OCI-LY7 (cell line): ENCODE results near the gene RAB17. TPM values are rescaled to one million over a fixed set of nuclear protein-coding genes. Genes with fewer than 3 reads are reported as not detected.

Experiments
- BruUV-seq: library from RNA; stranded (reverse); fragments of 400-500 nt; replicated peaks from 2 replicates; lab custom pipeline; 2021; lab: Mats Ljungman, UMichigan
- CTCF ChIA-PET: fragments of 300-600 bp; sonication (Branson Sonifier 250); formaldehyde crosslinking; loops from one replicate; lab custom pipeline; 2022; ENCODE audit warnings: antibody characterized with exemption; ENCODE audit not compliant: unreplicated experiment; lab: Charles Lee
- POLR2A ChIA-PET: fragments of 300-600 bp; sonication (Branson Sonifier 250); formaldehyde crosslinking; loops from one replicate; lab custom pipeline; 2022; ENCODE audit warnings: antibody characterized with exemption; lab: Charles Lee
- DNase-seq: peaks from one replicate; pipeline ENCODE4 v3.0.0-alpha.2; 2015; ENCODE audit warnings: low spot score
- H2AFZ ChIP-seq: fragments of 200-600 bp; sonication (generic), shearing (Covaris generic); 2 replicates; pipeline ENCODE4 v1.6.1; 2014; ENCODE audit warnings: mild to moderate bottlenecking, antibody characterized with exemption, low read length, moderate library complexity
- H3K27ac ChIP-seq: fragments of 200-600 bp; sonication (generic); 2 replicates; pipeline ENCODE4 v1.5.1; 2014; ENCODE audit warnings: mixed run types, low read depth, mild to moderate bottlenecking, moderate library complexity, low read length, inconsistent platforms; ENCODE audit not compliant: poor library complexity, severe bottlenecking
- H3K36me3 ChIP-seq: fragments of 200-600 bp; sonication (generic); 2 replicates; pipeline ENCODE4 v1.6.1; 2014; ENCODE audit warnings: mild to moderate bottlenecking, antibody characterized with exemption, low read length, moderate library complexity, mixed read lengths; ENCODE audit not compliant: insufficient read depth
- H3K4me1 ChIP-seq: fragments of 200-600 bp; sonication (generic); 2 replicates; pipeline ENCODE4 v1.5.1; 2014; ENCODE audit warnings: mild to moderate bottlenecking, low read length; ENCODE audit not compliant: insufficient read depth, poor library complexity, severe bottlenecking
- H3K4me2 ChIP-seq: fragments of 200-600 bp; sonication (generic); 2 replicates; pipeline ENCODE4 v1.6.1; 2014; ENCODE audit warnings: mild to moderate bottlenecking, low read length
- H3K4me3 ChIP-seq: fragments of 200-600 bp; sonication (generic); 2 replicates; pipeline ENCODE4 v1.5.1; 2014; ENCODE audit warnings: mild to moderate bottlenecking, low read depth, low read length; ENCODE audit not compliant: poor library complexity, severe bottlenecking
- H3K79me2 ChIP-seq: fragments of 200-600 bp; sonication (generic); 2 replicates; pipeline ENCODE4 v1.6.1; 2016; ENCODE audit warnings: low read depth, mild to moderate bottlenecking, low read length, moderate library complexity, mixed read lengths; ENCODE audit not compliant: insufficient read depth
- H3K9me2 ChIP-seq: fragments of 200-600 bp; sonication (generic); 2 replicates; pipeline ENCODE4 v1.6.1; 2016; ENCODE audit warnings: mild to moderate bottlenecking, low read length, mixed read lengths; ENCODE audit not compliant: insufficient read depth
- H3K9me3 ChIP-seq: fragments of 200-600 bp; sonication (generic); 2 replicates; pipeline ENCODE4 v1.6.1; 2014; ENCODE audit warnings: mild to moderate bottlenecking, mixed run types, low read length, mixed read lengths
- H4K20me1 ChIP-seq: fragments of 200-600 bp; sonication (generic); 2 replicates; pipeline ENCODE4 v1.6.1; 2014; ENCODE audit warnings: mild to moderate bottlenecking, antibody characterized with exemption, low read length, moderate library complexity, mixed read lengths; ENCODE audit not compliant: insufficient read depth
- CTCF ChIP-seq: fragments of 200-600 bp; sonication (generic); conservative IDR thresholded peaks from 2 replicates; pipeline ENCODE4 v1.5.1; 2014; ENCODE audit warnings: mild to moderate bottlenecking, antibody characterized with exemption, low read length, moderate library complexity, mixed read lengths
- EZH2phosphoT487 ChIP-seq: fragments of 200-600 bp; sonication (generic); IDR thresholded peaks from 2 replicates; pipeline ENCODE4 v1.6.1; 2018; ENCODE audit warnings: low read depth, borderline replicate concordance, mild to moderate bottlenecking, mixed run types, antibody characterized with exemption, low read length, moderate library complexity, mixed read lengths
- intact Hi-C: fragments of 100-400 bp; cut with micrococcal nuclease; formaldehyde crosslinking; loops from one replicate; pipeline ENCODE4 v1.10.0; 2022; ENCODE audit not compliant: unreplicated experiment
- total RNA-seq, 2 experiments: library from RNA; depleted of rRNA in 1 of 2; stranded (reverse); fragments of >200 nt in 1 of 2; shearing (Covaris generic) in 1 of 2; gene quantifications; 2 replicates each; pipeline ENCODE4 v1.2.3, GENCODE V29; 2014 to 2022

RAB17 gene
- total RNA-seq, 2 experiments from 2014 or later = not detected

DNA sequence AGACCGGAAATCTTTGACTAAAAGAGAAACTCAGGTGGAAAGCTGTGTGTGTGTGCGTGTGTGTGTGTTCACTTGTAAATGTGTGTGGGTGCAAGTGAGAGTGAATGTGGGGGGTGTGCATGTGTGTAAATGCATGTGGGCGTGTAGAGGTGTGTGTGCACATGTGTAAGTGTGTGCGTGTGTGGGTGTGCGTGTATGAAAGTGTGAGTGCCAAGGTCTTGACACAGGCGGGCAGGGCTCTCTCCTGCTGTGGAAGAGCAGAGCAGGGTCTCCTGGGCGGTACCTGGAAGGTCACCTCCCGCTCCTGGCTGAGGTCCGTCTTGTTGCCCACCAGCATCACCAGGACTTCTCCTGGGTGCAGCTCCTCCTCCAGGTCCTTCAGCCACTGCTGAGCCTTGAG, 13.6 kb downstream of the RAB17 start:
- Histone ChIP-seq H3K36me3 (no peaks in the 10 kb centered on the region), H3K4me1 (no peaks in the 10 kb centered on the region), H3K4me2 (no peak overlapping the region), H3K79me2 (no peaks in the 10 kb centered on the region), H3K9me2 (no peaks in the 10 kb centered on the region), H4K20me1 (no peaks in the 10 kb centered on the region), H3K27ac (no peak overlapping the region), H3K9me3 (no peaks in the 10 kb centered on the region), H3K4me3 (no peak overlapping the region), H2AFZ (no peak overlapping the region)
- BruUV-seq = no TSS peak
- CTCF ChIA-PET = no interaction called here
- intact Hi-C loops = loop anchor here (10.0 kb wide), 1 partner anchor 452 kb away; no protein-coding TSS in a partner anchor
- POLR2A ChIA-PET = no interaction called here
- no peak for DNase-seq
- TF ChIP-seq EZH2phosphoT487 = no peak
- TF ChIP-seq CTCF = no peak

- Histone ChIP-seq H4K20me1 (no peaks in the 10 kb centered on the region), H3K4me1 (no peaks in the 10 kb centered on the region), H3K9me2 (no peaks in the 10 kb centered on the region), H3K27ac (no peak overlapping the region), H3K4me3 (no peak overlapping the region), H3K9me3 (no peaks in the 10 kb centered on the region), H2AFZ (no peak overlapping the region), H3K79me2 (no peaks in the 10 kb centered on the region), H3K4me2 (no peak overlapping the region), H3K36me3 (no peaks in the 10 kb centered on the region)
- no peak for DNase-seq
- intact Hi-C loops = loop anchor here (10.0 kb wide), 1 partner anchor 451 kb away; no protein-coding TSS in a partner anchor
- TF ChIP-seq CTCF (no peak), EZH2phosphoT487 (no peak)
- ChIA-PET POLR2A (interaction anchor here (0.6 kb wide), 1 partner anchor 16 kb away, joined by 6 read pairs; no protein-coding TSS in a partner anchor), CTCF (no interaction called here)
- BruUV-seq = no TSS peak
Observed at GRCh38 chr2:237575869-237576862, 14.4 kb downstream of the RAB17 start.
